Measurements from ENCODE around the gene TMIGD3. TPM values are rescaled to one million over a fixed set of nuclear protein-coding genes. Genes with fewer than 3 reads are reported as not detected.

The TMIGD3 gene
- total and polyA plus RNA-seq, 8 donors, result 1.2 to 7.6 (median 4.6) TPM; not detected in 4

- Histone ChIP-seq H3K27me3 (no peaks in the 10 kb centered on the region), H3K36me3 (peaks cover 26 to 83% (median 79%) of the 10 kb centered on the region in 4 donors), H3K9me3 (no peaks in the 10 kb centered on the region), H3K27ac (no peak overlapping the region), H3K4me3 (no peak overlapping the region), H3K4me1 (peaks cover 22 to 69% (median 41%) of the 10 kb centered on the region in 4 donors)
- intact Hi-C loops (cut with DNase I; ENCODE audit: low total_unique reads), result no loop called here
- WGBS, 5 donors, result 85 to 92% (median 88%) methylated on average over 3 of the region's 3 CpGs
- no peak for DNase-seq
- TF ChIP-seq EP300 (IDR thresholded peaks at IDR 0.05) (no peak), POLR2AphosphoS5 (IDR thresholded peaks at IDR 0.05) (no peak), POLR2A (IDR thresholded peaks at IDR 0.05) (no peak), CTCF (IDR thresholded peaks at IDR 0.05) (no peak)
Measured at GRCh38 chr1:111455642-111456031, 47.8 kb downstream of the TMIGD3 start.

GRCh38 chr1:111454859-111455641 is 48.4 kb downstream of the TMIGD3 start:
- Histone ChIP-seq H3K4me3 (no peak overlapping the region), H3K9me3 (no peaks in the 10 kb centered on the region), H3K4me1 (peaks cover 28 to 75% (median 47%) of the 10 kb centered on the region in 4 donors), H3K36me3 (peaks cover 26 to 79% (median 73%) of the 10 kb centered on the region in 4 donors), H3K27me3 (no peaks in the 10 kb centered on the region), H3K27ac (no peak overlapping the region)
- TF ChIP-seq POLR2AphosphoS5 (IDR thresholded peaks at IDR 0.05) (no peak), EP300 (IDR thresholded peaks at IDR 0.05) (no peak), POLR2A (IDR thresholded peaks at IDR 0.05) (no peak), CTCF (IDR thresholded peaks at IDR 0.05) (no peak)
- intact Hi-C loops (cut with DNase I; ENCODE audit: low total_unique reads), result no loop called here
- WGBS, 5 donors, result 53 to 64% (median 63%) methylated on average over 5 of the region's 5 CpGs
- DNase-seq, result no peak

GRCh38 chr1:111453706-111454105 is 49.7 kb downstream of the TMIGD3 start:
- H3K4me3 ChIP-seq, result no peak overlapping the region
- no peaks in the 10 kb centered on the region for H3K9me3 ChIP-seq
- peaks cover 15 to 66% (median 60%) of the 10 kb centered on the region in 4 donors for H3K36me3 ChIP-seq
- no peaks in the 10 kb centered on the region for H3K27me3 ChIP-seq
- H3K4me1 ChIP-seq, result peaks cover 31 to 77% (median 50%) of the 10 kb centered on the region in 4 donors
- H3K27ac ChIP-seq, result no peak overlapping the region
- intact Hi-C loops (cut with DNase I; ENCODE audit: low total_unique reads), result no loop called here
- DNase-seq, result no peak
- WGBS, 5 donors, result 78 to 89% (median 86%) methylated on average over 3 of the region's 3 CpGs
- no peak for TF ChIP-seq EP300 (IDR thresholded peaks at IDR 0.05)
- no peak for TF ChIP-seq POLR2AphosphoS5 (IDR thresholded peaks at IDR 0.05)
- TF ChIP-seq CTCF (IDR thresholded peaks at IDR 0.05), result no peak
- TF ChIP-seq POLR2A (IDR thresholded peaks at IDR 0.05), result no peak

GRCh38 chr1:111452581-111452980 is 50.9 kb downstream of the TMIGD3 start:
- 74 to 82% (median 79%) methylated on average over 3 of the region's 3 CpGs for WGBS, 5 donors
- TF ChIP-seq EP300 (IDR thresholded peaks at IDR 0.05), result no peak
- TF ChIP-seq CTCF (IDR thresholded peaks at IDR 0.05), result no peak
- no peak for TF ChIP-seq POLR2A (IDR thresholded peaks at IDR 0.05)
- TF ChIP-seq POLR2AphosphoS5 (IDR thresholded peaks at IDR 0.05), result no peak
- Histone ChIP-seq H3K27ac (no peak overlapping the region), H3K9me3 (no peaks in the 10 kb centered on the region), H3K4me1 (peaks cover 38 to 88% (median 59%) of the 10 kb centered on the region in 4 donors), H3K4me3 (no peak overlapping the region), H3K36me3 (peaks cover 9 to 54% (median 49%) of the 10 kb centered on the region in 4 donors), H3K27me3 (no peaks in the 10 kb centered on the region)
- intact Hi-C loops (cut with DNase I; ENCODE audit: low total_unique reads), result no loop called here
- DNase-seq, result no peak

All from stomach (tissue), 9 donors.